HepG2 (cell line): Measurements from ENCODE around the gene TMEM39A.

ENCODE experiments used
- BRF2 ChIP-seq: sonication (generic); formaldehyde crosslinking; IDR thresholded peaks from 2 replicates; pipeline ENCODE4 v1.8.1; 2022; ENCODE audit warnings: mild to moderate bottlenecking, missing genetic modification reagents
- FOSL2 ChIP-seq: sonication (generic); formaldehyde crosslinking; IDR thresholded peaks from 2 replicates; pipeline ENCODE4 v1.4.0; 2020; ENCODE audit warnings: missing genetic modification reagents
- NFIC ChIP-seq: IDR thresholded peaks from 2 replicates; pipeline ENCODE4 v1.6.1; 2012; ENCODE audit warnings: mild to moderate bottlenecking, low read length, inconsistent platforms
- REST ChIP-seq, 2 experiments: IDR thresholded peaks; 2 replicates each; pipeline ENCODE4 v1.6.1; 2011 to 2012; ENCODE audit warnings: low read length in 2 of 2, borderline replicate concordance in 1 of 2, low read depth in 1 of 2, mild to moderate bottlenecking in 1 of 2, moderate library complexity in 1 of 2
- ZNF280B ChIP-seq: sonication (generic); formaldehyde crosslinking; IDR thresholded peaks from 2 replicates; pipeline ENCODE4 v1.5.0; 2020; ENCODE audit warnings: missing genetic modification reagents, mild to moderate bottlenecking, borderline replicate concordance
- ZNF580 ChIP-seq: IDR thresholded peaks from 2 replicates; pipeline ENCODE4 v1.6.1; 2016; ENCODE audit warnings: low read depth, borderline replicate concordance
- ZSCAN20 ChIP-seq: sonication (generic); formaldehyde crosslinking; IDR thresholded peaks from 2 replicates; pipeline ENCODE4 v1.4.0; 2020; ENCODE audit warnings: missing genetic modification reagents, mild to moderate bottlenecking, borderline replicate concordance

- no peak for TF ChIP-seq REST (IDR thresholded peaks at IDR 0.05; ENCODE audit: borderline replicate concordance in 1 of 2, low read depth in 1 of 2, low read length in 2 of 2)
- no peak for TF ChIP-seq NFIC
- no peak for TF ChIP-seq ZSCAN20 (CRISPR knock-in tag)
- no peak for TF ChIP-seq FOSL2 (CRISPR knock-in tag)
- TF ChIP-seq ZNF280B: no peak
- TF ChIP-seq BRF2: no peak
- no peak for TF ChIP-seq ZNF580
Observed at GRCh38 chr3:119396870-119397269, 66.5 kb downstream of the TMEM39A start.
